WERI-Rb-1 (cell line): ENCODE measurements around the gene GIPC1.
A peak's percentile ranks its signal among the peaks of the same experiment; 100 is the strongest.
"Not testable (repeated sequence)": the region's sequence is repeated elsewhere in the genome, so short reads cannot be mapped to it uniquely, and the experiment has no call there.

ENCODE experiments used
- DNase-seq: peaks from one replicate; pipeline ENCODE4 v3.0.0-alpha.2; 2020
- H3K27ac ChIP-seq: fragments of 250-450 bp; sonication (Bioruptor Pico); 2 replicates; pipeline ENCODE4 v1.5.1; 2020; ENCODE audit warnings: mild to moderate bottlenecking, moderate library complexity
- H3K27me3 ChIP-seq: fragments of 250-450 bp; sonication (Bioruptor Pico); 2 replicates; pipeline ENCODE4 v1.5.1; 2021; ENCODE audit warnings: mild to moderate bottlenecking, low read depth, moderate library complexity; ENCODE audit not compliant: insufficient read depth, severe bottlenecking
- H3K36me3 ChIP-seq: fragments of 250-450 bp; sonication (Bioruptor Pico); 2 replicates; pipeline ENCODE4 v1.5.1; 2020; ENCODE audit warnings: mild to moderate bottlenecking, moderate library complexity
- H3K4me3 ChIP-seq: 2 replicates; pipeline ENCODE4 v1.5.1; 2011; ENCODE audit warnings: low read depth, mild to moderate bottlenecking, control low read depth, low read length
- H3K9me3 ChIP-seq: fragments of 250-450 bp; sonication (Bioruptor Pico); 2 replicates; pipeline ENCODE4 v1.5.1; 2021; ENCODE audit warnings: mild to moderate bottlenecking, moderate library complexity; ENCODE audit not compliant: severe bottlenecking
- TF ChIP-seq, protein P1 (sequence below): IDR thresholded peaks from 2 replicates; pipeline ENCODE4 v1.5.1; 2011; ENCODE audit warnings: low read depth, mild to moderate bottlenecking, control low read depth, inconsistent platforms, low read length

GIPC1 gene

GRCh38 chr19:14510311-14511228 is 14.6 kb upstream of the GIPC1 start:
- no peak for DNase-seq
- Histone ChIP-seq H3K27ac (no peak overlapping the region), H3K27me3 (no peaks in the 10 kb centered on the region), H3K9me3 (no peaks in the 10 kb centered on the region), H3K4me3 (no peak overlapping the region), H3K36me3 (peaks cover 25% of the 10 kb centered on the region)
- TF ChIP-seq, protein P1, sequence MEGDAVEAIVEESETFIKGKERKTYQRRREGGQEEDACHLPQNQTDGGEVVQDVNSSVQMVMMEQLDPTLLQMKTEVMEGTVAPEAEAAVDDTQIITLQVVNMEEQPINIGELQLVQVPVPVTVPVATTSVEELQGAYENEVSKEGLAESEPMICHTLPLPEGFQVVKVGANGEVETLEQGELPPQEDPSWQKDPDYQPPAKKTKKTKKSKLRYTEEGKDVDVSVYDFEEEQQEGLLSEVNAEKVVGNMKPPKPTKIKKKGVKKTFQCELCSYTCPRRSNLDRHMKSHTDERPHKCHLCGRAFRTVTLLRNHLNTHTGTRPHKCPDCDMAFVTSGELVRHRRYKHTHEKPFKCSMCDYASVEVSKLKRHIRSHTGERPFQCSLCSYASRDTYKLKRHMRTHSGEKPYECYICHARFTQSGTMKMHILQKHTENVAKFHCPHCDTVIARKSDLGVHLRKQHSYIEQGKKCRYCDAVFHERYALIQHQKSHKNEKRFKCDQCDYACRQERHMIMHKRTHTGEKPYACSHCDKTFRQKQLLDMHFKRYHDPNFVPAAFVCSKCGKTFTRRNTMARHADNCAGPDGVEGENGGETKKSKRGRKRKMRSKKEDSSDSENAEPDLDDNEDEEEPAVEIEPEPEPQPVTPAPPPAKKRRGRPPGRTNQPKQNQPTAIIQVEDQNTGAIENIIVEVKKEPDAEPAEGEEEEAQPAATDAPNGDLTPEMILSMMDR = no peak

- Histone ChIP-seq H3K27me3 (no peaks in the 10 kb centered on the region), H3K27ac (no peak overlapping the region), H3K9me3 (no peaks in the 10 kb centered on the region), H3K36me3 (no peaks in the 10 kb centered on the region; the same call in 1 of the 2 replicates), H3K4me3 (no peak overlapping the region)
- TF ChIP-seq, protein P1 = no peak
- DNase-seq = no peak
These were observed 12.0 kb upstream of the GIPC1 start for GRCh38 chr19:14507704-14508542.

DNA sequence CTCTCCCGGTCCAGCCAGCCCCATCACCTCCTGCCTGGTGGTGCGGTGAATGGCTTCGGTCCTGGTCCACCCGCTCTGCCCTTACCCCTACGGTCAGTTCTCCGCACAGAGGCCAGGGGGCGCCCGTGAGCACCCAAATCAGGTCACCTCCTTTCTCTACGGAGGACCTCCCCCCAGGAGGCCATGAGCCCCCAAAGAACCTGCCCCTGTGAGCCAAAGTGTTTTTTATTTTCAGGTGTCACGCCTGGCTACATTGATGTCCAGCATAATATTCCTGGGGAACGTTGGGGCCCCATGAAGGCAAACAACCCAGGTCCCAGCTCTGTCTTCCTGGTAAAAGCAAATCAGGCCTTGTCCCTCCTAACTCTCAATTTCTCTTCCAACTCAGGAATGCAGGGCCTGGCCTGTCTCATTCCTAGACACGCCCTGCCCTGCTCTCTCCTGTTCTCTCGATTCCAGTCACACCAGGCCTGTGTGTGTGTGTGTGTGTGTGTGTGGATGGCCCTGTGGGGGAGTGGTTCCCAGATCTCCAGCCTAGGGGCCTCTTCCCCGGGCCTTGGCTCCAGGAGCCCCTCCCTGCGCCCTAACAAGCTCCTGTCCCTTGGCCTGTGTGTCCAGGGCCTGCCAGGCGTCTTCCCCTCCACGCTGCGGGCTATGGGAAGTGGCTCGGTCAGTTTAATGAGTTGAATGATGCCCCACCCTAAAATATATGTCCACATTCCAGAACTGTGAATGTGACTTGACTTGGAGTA is 9.7 kb upstream of the GIPC1 start:
- peak; percentile 63 for DNase-seq
- no peak overlapping the region for H3K27ac ChIP-seq
- TF ChIP-seq, protein P1 = peak; percentile 78

DNA sequence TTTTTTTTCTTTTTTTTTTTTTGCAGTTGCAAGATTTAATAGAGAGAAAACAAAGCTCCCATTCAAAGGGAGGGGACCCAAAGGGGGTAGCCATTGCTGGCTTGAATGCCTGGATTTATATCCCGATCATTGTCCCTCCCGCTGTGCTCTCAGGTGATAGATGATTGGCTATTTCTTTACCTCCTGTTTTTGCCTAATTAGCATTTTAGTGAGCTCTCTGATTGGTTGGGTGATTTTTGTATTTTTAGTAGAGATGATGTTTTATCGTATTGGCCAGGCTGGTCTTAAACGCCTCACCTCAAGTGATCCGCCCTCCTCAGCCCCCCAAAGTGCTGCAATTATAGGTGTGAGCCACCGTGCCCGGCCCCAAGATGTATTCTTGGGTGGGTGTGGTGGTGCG is 8.6 kb upstream of the GIPC1 start:
- not testable (repeated sequence) for H3K36me3 ChIP-seq, H3K4me3 ChIP-seq, DNase-seq, H3K27me3 ChIP-seq, H3K9me3 ChIP-seq, H3K27ac ChIP-seq

More for the DNA sequence above, 9.7 kb upstream of the GIPC1 start:
- Histone ChIP-seq H3K36me3 (no peaks in the 10 kb centered on the region), H3K9me3 (no peaks in the 10 kb centered on the region), H3K4me3 (no peak overlapping the region), H3K27me3 (no peaks in the 10 kb centered on the region)

DNA sequence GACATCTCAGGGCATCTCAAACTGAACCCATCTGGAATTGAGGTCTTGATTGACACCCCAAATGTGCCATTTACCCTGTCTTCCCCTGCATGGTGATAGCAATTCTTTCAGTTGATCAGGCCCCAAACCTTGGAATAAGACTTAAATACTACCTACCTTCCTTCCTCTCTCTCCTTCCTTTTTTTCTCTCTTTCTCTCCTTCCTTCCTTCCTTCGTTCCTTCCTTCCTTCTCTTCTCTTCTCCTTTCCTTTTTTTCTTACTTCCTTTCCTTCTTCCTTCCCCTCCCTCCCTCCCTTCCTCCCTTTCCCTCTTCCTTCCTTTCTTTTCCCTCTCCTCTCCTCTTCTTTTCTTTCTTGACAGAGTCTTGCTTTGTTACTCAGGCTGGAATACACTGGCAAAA is 7.4 kb upstream of the GIPC1 start:
- Histone ChIP-seq H3K27ac (no peak overlapping the region), H3K4me3 (no peak overlapping the region), H3K36me3 (no peaks in the 10 kb centered on the region), H3K9me3 (no peaks in the 10 kb centered on the region), H3K27me3 (no peaks in the 10 kb centered on the region)
- TF ChIP-seq, protein P1 = no peak
- DNase-seq = no peak
